ENCODE data around the gene INO80.
"Not testable (repeated sequence)": the region's sequence is repeated elsewhere in the genome, so short reads cannot be mapped to it uniquely, and the experiment has no call there.

GRCh38 chr15:41078879-41079278, 37.2 kb downstream of the INO80 start:
- not testable (repeated sequence) for TF ChIP-seq CTCF (conservative IDR thresholded peaks at IDR 0.05; ENCODE audit: low read depth, low read length); EZH2phosphoT487 (IDR thresholded peaks at IDR 0.05; ENCODE audit: borderline replicate concordance, low read length)
